CD4-positive, alpha-beta T cell treated with Interleukin-17A for 1 hour (primary cell): Measurements from ENCODE around the gene ZNHIT3.
"Not testable (repeated sequence)": the region's sequence is repeated elsewhere in the genome, so short reads cannot be mapped to it uniquely, and the experiment has no call there.

Experiments used
- DNase-seq: peaks from one replicate; pipeline ENCODE4 v3.0.0-alpha.2; 2020

The ZNHIT3 gene

GRCh38 chr17:36486204-36487194 lies at the start of gene ZNHIT3:
Gene ZNHIT3 (plus strand): TSS chr17:36486681. CDS start chr17:36486700, 19 bp downstream.
- DNase-seq, result peak; percentile 93

- DNase-seq, result not testable (repeated sequence)
These were observed 44.7 kb upstream of the ZNHIT3 start for GRCh38 chr17:36441792-36442191.

DNA sequence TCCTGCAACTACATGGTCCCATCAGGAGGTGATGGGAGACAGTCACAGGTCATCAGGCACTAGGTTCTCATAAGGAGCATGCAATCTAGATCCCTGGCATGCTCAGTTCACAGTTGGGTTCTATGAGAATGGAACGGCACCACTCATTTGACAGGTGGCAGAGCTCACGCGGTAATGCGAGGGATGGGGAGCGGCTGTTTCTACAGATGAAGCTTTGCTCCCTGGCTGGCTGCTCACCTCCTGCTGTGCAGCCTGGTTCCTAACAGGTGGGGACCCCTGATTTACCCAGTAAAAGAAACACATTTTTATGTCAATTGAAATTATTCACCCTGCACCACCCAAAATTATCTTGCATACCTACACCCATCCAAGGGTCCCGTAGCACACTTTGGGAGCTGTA lies 42.7 kb upstream of the ZNHIT3 start:
- no peak for DNase-seq

DNA sequence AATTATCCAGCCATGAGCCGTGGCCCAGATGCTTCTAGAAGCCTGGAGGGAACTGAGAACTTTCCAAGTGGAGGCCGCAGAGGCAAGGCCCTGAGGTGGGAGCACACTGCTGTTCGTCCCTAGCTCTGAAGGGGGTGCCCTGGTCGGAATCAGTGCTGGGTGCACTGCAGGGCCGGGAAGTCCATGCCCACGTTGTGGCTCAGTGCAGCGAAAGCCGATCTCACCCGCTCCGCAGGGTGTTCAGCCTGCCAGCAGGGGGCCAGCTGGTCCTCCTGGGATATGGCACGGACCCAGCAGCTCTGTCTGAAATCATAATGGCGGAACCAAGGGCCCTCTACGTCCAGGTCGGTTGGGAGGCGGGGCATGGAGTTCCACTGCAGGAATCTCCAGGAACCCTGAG lies 36.5 kb upstream of the ZNHIT3 start:
- DNase-seq, result not testable (repeated sequence)

- not testable (repeated sequence) for DNase-seq
These were observed 33.6 kb upstream of the ZNHIT3 start for GRCh38 chr17:36452888-36453287.

DNA sequence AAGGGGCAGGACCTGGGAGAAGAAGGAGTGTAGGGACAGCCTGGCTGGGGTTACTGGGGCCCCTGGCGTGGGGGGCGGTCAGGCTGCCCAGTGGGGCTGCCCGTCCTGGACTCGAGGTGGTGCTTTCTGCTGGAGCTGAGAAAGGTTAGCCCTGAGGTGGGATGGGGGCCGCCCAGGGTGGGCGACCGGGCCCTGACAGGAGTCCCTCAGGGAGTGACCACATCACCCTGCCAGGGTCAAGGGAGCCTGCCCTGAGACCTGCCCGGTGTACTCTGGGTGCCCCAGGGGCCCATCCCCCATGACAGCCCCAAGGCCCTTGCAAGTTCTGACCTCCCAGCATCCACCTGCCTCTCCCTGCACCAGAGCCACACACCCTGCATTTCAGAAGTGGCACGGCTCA lies 28.8 kb upstream of the ZNHIT3 start:
- not testable (repeated sequence) for DNase-seq

DNA sequence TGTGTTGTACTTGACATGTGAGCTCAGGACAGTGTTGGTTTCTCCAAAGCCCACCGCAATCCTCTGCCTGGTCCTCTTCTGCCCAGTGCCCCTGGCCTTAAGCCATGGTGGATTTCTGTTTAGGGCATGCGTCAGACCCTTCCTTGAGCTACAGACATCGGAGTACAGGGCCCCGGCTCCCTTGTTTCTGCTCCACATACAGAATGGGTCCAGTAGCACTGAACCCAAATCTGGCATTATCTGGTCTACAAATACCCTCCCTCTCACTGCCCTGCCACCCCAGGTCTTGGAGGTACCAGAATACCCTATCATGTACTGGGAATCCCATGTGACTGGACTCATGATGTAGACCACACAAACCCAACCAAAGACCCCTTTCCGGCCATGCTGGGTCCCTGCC lies 27.4 kb upstream of the ZNHIT3 start:
- no peak for DNase-seq

DNA sequence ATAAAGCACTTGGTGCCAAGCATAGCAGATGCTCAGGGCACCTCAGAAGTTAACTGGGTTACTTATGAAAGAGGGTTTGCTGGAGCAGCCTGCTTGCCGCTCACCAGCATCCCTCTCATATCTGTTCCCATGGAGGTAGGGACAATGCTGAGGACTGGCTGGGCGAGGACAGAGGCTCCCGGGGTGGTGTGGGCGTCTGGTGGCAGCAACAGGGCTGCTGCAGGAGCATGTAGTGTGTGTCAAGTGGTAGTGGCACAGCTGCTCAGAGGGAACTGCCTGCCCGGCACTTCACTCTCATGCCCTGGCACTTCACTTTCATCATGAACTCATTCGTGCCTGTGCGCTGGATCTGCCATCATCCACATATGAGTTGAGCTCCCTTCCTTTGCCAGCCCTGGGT lies 26.9 kb upstream of the ZNHIT3 start:
- DNase-seq, result no peak

- no peak for DNase-seq
These were observed 26.1 kb upstream of the ZNHIT3 start for GRCh38 chr17:36460265-36460937.

- DNase-seq, result no peak
These were observed 25.0 kb upstream of the ZNHIT3 start for GRCh38 chr17:36461330-36462110.

GRCh38 chr17:36463916-36464764 lies 22.3 kb upstream of the ZNHIT3 start:
- peak; percentile 22 for DNase-seq

GRCh38 chr17:36464765-36465088 lies 21.8 kb upstream of the ZNHIT3 start:
- no peak for DNase-seq

- DNase-seq, result no peak
These were observed 17.4 kb upstream of the ZNHIT3 start for GRCh38 chr17:36468903-36469635.

DNA sequence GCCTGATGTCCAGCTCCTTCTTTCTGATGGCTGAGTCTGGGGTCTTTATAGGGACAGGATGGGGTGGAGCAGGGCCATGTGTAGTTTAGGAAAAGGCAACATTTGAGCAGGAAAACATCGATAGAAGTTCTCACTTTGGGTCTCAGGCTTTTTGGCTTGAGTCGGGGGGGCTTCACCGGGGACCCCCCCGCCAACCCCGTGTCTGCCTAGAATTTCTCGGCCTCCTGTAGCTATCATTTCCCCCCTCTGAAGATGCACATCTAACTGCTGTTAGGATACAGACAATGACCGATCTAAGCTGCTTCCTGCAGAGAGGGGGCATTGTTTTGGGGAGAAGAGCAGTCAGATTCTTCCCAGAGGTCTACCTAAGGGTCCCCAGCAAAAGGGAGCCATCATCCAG lies 16.7 kb upstream of the ZNHIT3 start:
- no peak for DNase-seq

GRCh38 chr17:36470499-36470898 lies 16.0 kb upstream of the ZNHIT3 start:
- no peak for DNase-seq

GRCh38 chr17:36474571-36474970 lies 11.9 kb upstream of the ZNHIT3 start:
- no peak for DNase-seq

DNA sequence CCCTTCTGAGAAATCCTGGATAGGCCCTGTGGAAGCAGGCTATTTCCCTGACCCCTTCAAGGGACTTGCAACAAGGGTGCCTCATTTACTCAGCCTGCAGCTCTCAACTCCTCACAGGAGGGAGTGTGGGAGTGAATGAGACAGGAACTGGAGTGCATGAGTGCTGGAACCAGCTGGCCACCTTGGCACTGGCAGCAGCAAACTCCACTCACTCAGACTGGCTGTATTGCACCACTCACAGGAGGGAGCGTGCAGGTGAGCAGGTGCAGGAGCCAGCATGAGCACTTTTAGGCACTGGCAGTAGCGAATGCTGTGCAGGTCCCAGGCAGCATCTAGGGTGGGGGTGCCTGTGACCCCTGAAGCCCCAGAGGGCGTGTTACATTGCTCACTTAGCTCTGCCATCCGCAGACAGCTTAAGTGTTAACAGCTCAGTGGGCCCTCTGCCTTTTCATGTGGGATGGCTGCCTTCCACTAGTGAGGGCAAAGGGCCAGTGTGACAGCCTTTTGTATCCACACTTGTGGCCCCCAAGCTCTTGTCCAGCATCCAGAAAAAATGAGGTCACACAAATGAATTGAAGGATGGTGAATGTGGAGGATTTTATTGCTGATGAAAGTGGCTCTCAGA lies 11.0 kb upstream of the ZNHIT3 start:
- no peak for DNase-seq

DNA sequence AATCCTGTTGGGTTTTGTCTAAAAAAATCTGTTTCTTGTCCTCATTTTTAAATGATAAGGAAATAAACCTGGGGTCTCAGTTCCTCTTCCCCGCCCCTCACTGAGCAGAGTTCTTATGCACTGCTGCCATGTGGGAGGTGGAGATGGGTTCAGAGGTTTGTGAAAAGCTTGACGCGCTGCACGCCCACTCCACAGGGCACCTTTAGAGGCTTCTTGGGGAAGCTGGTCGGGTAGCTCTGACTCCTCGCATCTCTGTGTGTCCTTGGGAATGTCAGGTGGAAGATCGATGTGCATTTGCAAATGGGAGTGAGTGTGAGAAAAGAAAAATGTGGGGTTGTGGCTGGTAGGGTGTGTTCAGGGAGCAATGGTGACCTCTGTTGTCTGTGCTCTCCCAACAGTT lies 4.7 kb upstream of the ZNHIT3 start:
- DNase-seq, result no peak

DNA sequence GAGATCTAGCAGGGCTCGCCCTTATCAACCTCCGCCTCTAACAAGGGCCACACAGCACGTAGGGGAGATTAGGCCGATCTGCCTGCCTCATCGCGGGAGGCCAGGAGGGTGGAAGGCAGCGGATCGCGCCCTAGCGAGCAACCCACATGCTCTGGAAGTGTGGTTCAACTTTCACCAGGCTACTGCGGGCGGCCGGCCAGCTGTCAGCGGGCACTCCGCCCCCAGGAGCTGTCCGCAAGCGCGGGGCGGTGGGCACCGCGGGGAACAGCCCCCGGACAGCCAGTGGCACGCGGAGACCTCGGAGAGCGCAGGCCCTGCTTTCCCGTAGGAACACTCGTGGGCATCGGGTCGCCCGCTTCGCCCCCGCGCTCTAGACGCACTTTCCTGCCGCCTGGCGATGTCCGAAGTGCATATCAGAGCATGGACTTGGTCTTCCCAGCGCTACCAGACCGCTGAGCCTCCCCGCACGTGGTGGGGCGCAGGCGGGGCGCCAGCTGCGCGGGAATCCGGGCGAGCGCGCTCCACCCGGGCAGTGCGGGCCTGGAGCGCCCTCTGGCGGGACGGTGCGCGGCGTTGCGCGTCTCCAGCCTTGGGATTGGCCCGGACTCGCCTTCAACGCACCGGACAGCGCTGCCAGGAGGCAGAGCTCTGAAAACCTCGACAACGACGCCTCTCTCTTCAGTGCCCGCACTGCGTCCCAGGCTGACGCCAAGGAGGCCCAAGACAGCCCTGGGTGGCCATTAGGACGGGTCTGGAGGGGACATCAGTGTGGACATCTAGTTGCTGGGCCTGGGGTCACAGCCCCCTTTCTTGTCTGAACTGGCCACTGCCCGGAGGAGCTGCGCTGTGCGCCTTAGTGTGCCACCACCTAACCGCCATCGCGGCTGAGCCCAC lies 3.6 kb upstream of the ZNHIT3 start:
- peak; percentile 81 for DNase-seq

- DNase-seq, result not testable (repeated sequence)
These were observed 2.5 kb upstream of the ZNHIT3 start for GRCh38 chr17:36484021-36484420.
